HCT116 (cell line): ENCODE results near the gene PEX26. TPM values are rescaled to one million over a fixed set of nuclear protein-coding genes. Genes with fewer than 3 reads are reported as not detected.

ENCODE experiments used
- ATAC-seq: fragments of 200-7000 bp; cut with Tn5 transposase; 2 replicates; pipeline ENCODE4 v1.9.1; 2020; ENCODE audit warnings: mild to moderate bottlenecking, moderate library complexity
- BruUV-seq: library from RNA; stranded (reverse); fragments of 400-500 nt; replicated peaks from 2 replicates; lab custom pipeline; 2021; lab: Mats Ljungman, UMichigan
- CTCF ChIA-PET: fragments of 300-600 bp; sonication (Branson Sonifier 250); formaldehyde crosslinking; loops from one replicate; lab custom pipeline; 2021; ENCODE audit warnings: antibody characterized with exemption; lab: Charles Lee
- POLR2A ChIA-PET: fragments of 300-600, 350-600 bp; sonication (Branson Sonifier 250); formaldehyde crosslinking; loops from one replicate; lab custom pipeline; 2021; ENCODE audit warnings: antibody characterized with exemption; lab: Charles Lee
- RAD21 ChIA-PET, 2 experiments: fragments of 300-600 bp; sonication (Branson Sonifier 250); formaldehyde crosslinking; loops; one replicate each; lab custom pipeline; 2023; ENCODE audit warnings: low total read pairs in 2 of 2; ENCODE audit not compliant: uncharacterized antibody in 2 of 2, unreplicated experiment in 2 of 2, low non-redundant PET in 1 of 2; lab: Charles Lee
- DNase-seq: peaks from one replicate; pipeline ENCODE4 v3.0.0-alpha.2; 2010; ENCODE audit warnings: low read depth, low spot score
- H2AFZ ChIP-seq: fragments of 200-600 bp; shearing (Covaris generic), sonication (generic); 2 replicates; pipeline ENCODE4 v1.6.1; 2017; ENCODE audit warnings: low read depth, mixed run types, mixed read lengths, antibody characterized with exemption, low read length; ENCODE audit not compliant: poor library complexity, severe bottlenecking
- H3K27ac ChIP-seq: 2 replicates; pipeline ENCODE4 v1.5.1; 2012; ENCODE audit warnings: low read depth, low read length
- H3K27me3 ChIP-seq: fragments of 200-600 bp; sonication (generic); 2 replicates; pipeline ENCODE4 v1.6.1; 2016; ENCODE audit warnings: mixed run types, low read length, mixed read lengths; ENCODE audit not compliant: insufficient read depth
- H3K36me3 ChIP-seq, 2 experiments: fragments of 200-500 bp in 1 of 2; fragments of 200-600 bp in 1 of 2; sonication (Bioruptor generic) in 1 of 2; sonication (generic) in 1 of 2; 2 replicates each; pipeline versions ENCODE4 v1.5.1 to v1.6.1; 2014 to 2016; ENCODE audit warnings: low read length in 2 of 2, inconsistent platforms in 1 of 2, mixed read lengths in 1 of 2, mixed run types in 1 of 2; ENCODE audit not compliant: insufficient read depth in 2 of 2, control insufficient read depth in 1 of 2
- H3K4me1 ChIP-seq, 2 experiments: fragments of 200-600 bp in 1 of 2; sonication (generic) in 1 of 2; 2 replicates each; pipeline versions ENCODE4 v1.5.1 to v1.6.1; 2012 to 2017; ENCODE audit warnings: low read length in 2 of 2, inconsistent platforms in 1 of 2, mild to moderate bottlenecking in 1 of 2, mixed read lengths in 1 of 2, mixed run types in 1 of 2, moderate library complexity in 1 of 2; ENCODE audit not compliant: insufficient read depth in 2 of 2, control insufficient read depth in 1 of 2
- H3K4me2 ChIP-seq: fragments of 200-600 bp; sonication (generic); 2 replicates; pipeline ENCODE4 v1.6.1; 2017; ENCODE audit warnings: mixed run types, low read length, mixed read lengths
- H3K4me3 ChIP-seq, 2 experiments: fragments of 200-600 bp in 1 of 2; sonication (generic) in 1 of 2; replicated peaks in 1 of 2; 2 replicates each; pipeline ENCODE4 v1.5.1; 2011 to 2016; ENCODE audit warnings: low read length in 2 of 2, control low read depth in 1 of 2, low read depth in 1 of 2, mild to moderate bottlenecking in 1 of 2, mixed read lengths in 1 of 2, mixed run types in 1 of 2
- H3K79me2 ChIP-seq: fragments of 200-600 bp; sonication (generic); 2 replicates; pipeline ENCODE4 v1.6.1; 2017; ENCODE audit warnings: mild to moderate bottlenecking, mixed run types, low read length, moderate library complexity, mixed read lengths; ENCODE audit not compliant: insufficient read depth
- H3K9ac ChIP-seq: fragments of 200-600 bp; sonication (generic); 2 replicates; pipeline ENCODE4 v1.6.1; 2016; ENCODE audit warnings: low read length, mixed read lengths
- H3K9me2 ChIP-seq: fragments of 200-600 bp; sonication (generic), shearing (Covaris generic); 2 replicates; pipeline ENCODE4 v1.6.1; 2017; ENCODE audit warnings: mixed run types, mild to moderate bottlenecking, moderate library complexity; ENCODE audit not compliant: insufficient read depth
- H3K9me3 ChIP-seq, 2 experiments: fragments of 200-500 bp in 1 of 2; fragments of 200-600 bp in 1 of 2; sonication (Bioruptor generic) in 1 of 2; sonication (generic) in 1 of 2; 2 replicates each; pipeline ENCODE4 v1.6.1; 2014 to 2017; ENCODE audit warnings: low read length in 2 of 2, mixed read lengths in 2 of 2, inconsistent platforms in 1 of 2, low read depth in 1 of 2, mild to moderate bottlenecking in 1 of 2, mixed run types in 1 of 2, moderate library complexity in 1 of 2; ENCODE audit not compliant: control insufficient read depth in 1 of 2, insufficient read depth in 1 of 2
- H4K20me1 ChIP-seq: fragments of 200-600 bp; sonication (generic), shearing (Covaris generic); 2 replicates; pipeline ENCODE4 v1.6.1; 2017; ENCODE audit warnings: mixed run types, mild to moderate bottlenecking, moderate library complexity; ENCODE audit not compliant: insufficient read depth
- CEBPB ChIP-seq: IDR thresholded peaks from 2 replicates; pipeline ENCODE4 v1.6.1; 2012; ENCODE audit warnings: low read depth
- CTCF ChIP-seq, 3 experiments: fragments of 200-600 bp in 1 of 3; sonication (generic) in 1 of 3; IDR thresholded peaks in 2 of 3; conservative IDR thresholded peaks in 1 of 3; 2 replicates each; pipeline ENCODE4 v1.5.1; 2012 to 2017; ENCODE audit warnings: low read depth in 2 of 3, low read length in 2 of 3, antibody characterized with exemption in 1 of 3, borderline replicate concordance in 1 of 3, control low read depth in 1 of 3, mild to moderate bottlenecking in 1 of 3, mixed read lengths in 1 of 3, mixed run types in 1 of 3, moderate library complexity in 1 of 3; ENCODE audit not compliant: insufficient read depth in 1 of 3
- ELF1 ChIP-seq: IDR thresholded peaks from 2 replicates; pipeline ENCODE4 v1.6.1; 2012; ENCODE audit warnings: low read depth, borderline replicate concordance
- EZH2phosphoT487 ChIP-seq: fragments of 200-600 bp; IDR thresholded peaks from 2 replicates; pipeline ENCODE4 v1.6.1; 2018; ENCODE audit warnings: antibody characterized with exemption, borderline replicate concordance
- FOSL1 ChIP-seq: IDR thresholded peaks from 2 replicates; pipeline ENCODE4 v1.6.1; 2012; ENCODE audit warnings: low read depth
- JUND ChIP-seq: IDR thresholded peaks from 2 replicates; pipeline ENCODE4 v1.6.1; 2012
- RAD21 ChIP-seq: IDR thresholded peaks from 2 replicates; pipeline ENCODE4 v1.6.1; 2012; ENCODE audit warnings: low read depth, mild to moderate bottlenecking
- SRF ChIP-seq: IDR thresholded peaks from 2 replicates; pipeline ENCODE4 v1.6.1; 2012; ENCODE audit warnings: low read depth
- ZFX ChIP-seq: fragments of 450-650 bp; IDR thresholded peaks from 2 replicates; pipeline ENCODE4 v1.6.1; 2017
- intact Hi-C: fragments of 100-400 bp; cut with micrococcal nuclease; formaldehyde crosslinking; loops from 2 replicates; pipeline ENCODE4 v1.10.0; 2022
- total RNA-seq: library from RNA; stranded (reverse); gene quantifications from one replicate; pipeline ENCODE4 v1.2.1, GENCODE V29; 2021; ENCODE audit not compliant: unreplicated experiment
- TF ChIP-seq, protein P1 (sequence below): IDR thresholded peaks from 2 replicates; pipeline ENCODE4 v1.6.1; 2012
- TF ChIP-seq, protein P2 (sequence below): IDR thresholded peaks from 2 replicates; pipeline ENCODE4 v1.6.1; 2012; ENCODE audit warnings: low read depth
- TF ChIP-seq, protein P3 (sequence below): IDR thresholded peaks from 2 replicates; pipeline ENCODE4 v1.6.1; 2012

Gene PEX26
- total RNA-seq, 1 experiment from 2014 or later = 26.4 TPM

- ATAC-seq (no peak), DNase-seq (no peak)
- BruUV-seq = no TSS peak
- Histone ChIP-seq H3K9me3 (no peaks in the 10 kb centered on the region), H3K27ac (no peak overlapping the region), H3K27me3 (no peaks in the 10 kb centered on the region; the same call in 1 of the 2 replicates), H3K4me3 (no peak overlapping the region), H3K9me2 (no peaks in the 10 kb centered on the region; the same call in 1 of the 2 replicates), H4K20me1 (no peaks in the 10 kb centered on the region), H2AFZ (no peak overlapping the region), H3K4me1 (peaks cover 0 to 13% of the 10 kb centered on the region in 2 experiments; a peak in 3 of 4 replicates), H3K36me3 (no peaks in the 10 kb centered on the region), H3K9ac (no peak overlapping the region), H3K79me2 (no peaks in the 10 kb centered on the region), H3K4me2 (no peak overlapping the region)
- RAD21 ChIA-PET = interaction anchor here in 1 of 2 experiments (1.0 kb wide), 1 partner anchor 11 kb away, joined by 3 read pairs; no protein-coding TSS in a partner anchor
- CTCF ChIA-PET = interaction anchor here (1.0 kb wide), 1 partner anchor 11 kb away, joined by 4 read pairs; no protein-coding TSS in a partner anchor
- no peak for TF ChIP-seq EZH2phosphoT487
- TF ChIP-seq, protein P1, sequence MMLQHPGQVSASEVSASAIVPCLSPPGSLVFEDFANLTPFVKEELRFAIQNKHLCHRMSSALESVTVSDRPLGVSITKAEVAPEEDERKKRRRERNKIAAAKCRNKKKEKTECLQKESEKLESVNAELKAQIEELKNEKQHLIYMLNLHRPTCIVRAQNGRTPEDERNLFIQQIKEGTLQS = no peak
- no peak for TF ChIP-seq FOSL1
- TF ChIP-seq RAD21 = no peak
- no peak for TF ChIP-seq ZFX
- intact Hi-C loops = no loop called here
- POLR2A ChIA-PET = interaction anchor here (0.9 kb wide), 1 partner anchor 8 kb away, joined by 3 read pairs; no protein-coding TSS in a partner anchor
Measured at GRCh38 chr22:18064636-18065035, 13.2 kb upstream of the PEX26 start.

DNA sequence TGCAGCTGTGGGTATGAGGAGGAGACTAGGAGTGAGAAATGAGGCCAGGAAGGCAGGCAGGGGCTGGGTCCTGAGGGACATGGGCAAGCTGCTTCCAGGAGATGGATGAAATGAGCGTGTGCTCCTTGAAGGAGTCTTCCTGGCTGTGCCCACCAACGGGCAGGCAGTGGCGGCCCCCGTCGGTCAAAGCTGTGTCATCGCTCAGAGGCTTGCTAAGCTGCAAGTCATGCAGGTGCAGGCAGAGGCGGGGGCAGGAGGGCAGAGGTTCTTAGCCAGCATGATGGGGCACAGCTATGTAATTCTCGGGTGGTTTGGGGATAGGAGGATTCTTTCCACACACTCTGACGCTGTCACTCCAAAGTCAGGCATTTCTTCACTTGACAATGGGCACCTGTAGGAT, 12.5 kb upstream of the PEX26 start:
- Histone ChIP-seq H3K27ac (no peak overlapping the region), H2AFZ (no peak overlapping the region), H3K36me3 (no peaks in the 10 kb centered on the region), H3K9ac (no peak overlapping the region), H3K4me1 (peaks cover 0 to 13% of the 10 kb centered on the region in 2 experiments; a peak in 3 of 4 replicates), H3K4me3 (no peak overlapping the region), H3K9me2 (no peaks in the 10 kb centered on the region; the same call in 1 of the 2 replicates), H3K4me2 (no peak overlapping the region), H3K27me3 (no peaks in the 10 kb centered on the region; the same call in 1 of the 2 replicates), H4K20me1 (no peaks in the 10 kb centered on the region), H3K9me3 (no peaks in the 10 kb centered on the region), H3K79me2 (no peaks in the 10 kb centered on the region)
- peak; percentile 40 for ATAC-seq
- RAD21 ChIA-PET = interaction anchor here in 1 of 2 experiments (1.0 kb wide), 1 partner anchor 11 kb away, joined by 3 read pairs; no protein-coding TSS in a partner anchor
- CTCF ChIA-PET = interaction anchor here (1.0 kb wide), 2 partner anchors 11 kb away, joined by 3 to 4 read pairs; no protein-coding TSS in a partner anchor
- POLR2A ChIA-PET = interaction anchor here (0.9 kb wide), 1 partner anchor 9 kb away, joined by 3 read pairs; no protein-coding TSS in a partner anchor
- intact Hi-C loops = no loop called here
- BruUV-seq = no TSS peak
- no peak for DNase-seq
- no peak for TF ChIP-seq ZFX
- TF ChIP-seq, protein P2, sequence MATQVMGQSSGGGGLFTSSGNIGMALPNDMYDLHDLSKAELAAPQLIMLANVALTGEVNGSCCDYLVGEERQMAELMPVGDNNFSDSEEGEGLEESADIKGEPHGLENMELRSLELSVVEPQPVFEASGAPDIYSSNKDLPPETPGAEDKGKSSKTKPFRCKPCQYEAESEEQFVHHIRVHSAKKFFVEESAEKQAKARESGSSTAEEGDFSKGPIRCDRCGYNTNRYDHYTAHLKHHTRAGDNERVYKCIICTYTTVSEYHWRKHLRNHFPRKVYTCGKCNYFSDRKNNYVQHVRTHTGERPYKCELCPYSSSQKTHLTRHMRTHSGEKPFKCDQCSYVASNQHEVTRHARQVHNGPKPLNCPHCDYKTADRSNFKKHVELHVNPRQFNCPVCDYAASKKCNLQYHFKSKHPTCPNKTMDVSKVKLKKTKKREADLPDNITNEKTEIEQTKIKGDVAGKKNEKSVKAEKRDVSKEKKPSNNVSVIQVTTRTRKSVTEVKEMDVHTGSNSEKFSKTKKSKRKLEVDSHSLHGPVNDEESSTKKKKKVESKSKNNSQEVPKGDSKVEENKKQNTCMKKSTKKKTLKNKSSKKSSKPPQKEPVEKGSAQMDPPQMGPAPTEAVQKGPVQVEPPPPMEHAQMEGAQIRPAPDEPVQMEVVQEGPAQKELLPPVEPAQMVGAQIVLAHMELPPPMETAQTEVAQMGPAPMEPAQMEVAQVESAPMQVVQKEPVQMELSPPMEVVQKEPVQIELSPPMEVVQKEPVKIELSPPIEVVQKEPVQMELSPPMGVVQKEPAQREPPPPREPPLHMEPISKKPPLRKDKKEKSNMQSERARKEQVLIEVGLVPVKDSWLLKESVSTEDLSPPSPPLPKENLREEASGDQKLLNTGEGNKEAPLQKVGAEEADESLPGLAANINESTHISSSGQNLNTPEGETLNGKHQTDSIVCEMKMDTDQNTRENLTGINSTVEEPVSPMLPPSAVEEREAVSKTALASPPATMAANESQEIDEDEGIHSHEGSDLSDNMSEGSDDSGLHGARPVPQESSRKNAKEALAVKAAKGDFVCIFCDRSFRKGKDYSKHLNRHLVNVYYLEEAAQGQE = no peak
- TF ChIP-seq SRF = no peak
- TF ChIP-seq JUND = no peak
- no peak for TF ChIP-seq CTCF (IDR thresholded peaks at IDR 0.05 in 2 of 3, conservative IDR thresholded peaks at IDR 0.05 in 1 of 3; ENCODE audit: borderline replicate concordance in 1 of 3, insufficient read depth in 1 of 3, low read depth in 2 of 3, low read length in 2 of 3)
- TF ChIP-seq, protein P1 = no peak
- no peak for TF ChIP-seq ELF1
- TF ChIP-seq, protein P3, sequence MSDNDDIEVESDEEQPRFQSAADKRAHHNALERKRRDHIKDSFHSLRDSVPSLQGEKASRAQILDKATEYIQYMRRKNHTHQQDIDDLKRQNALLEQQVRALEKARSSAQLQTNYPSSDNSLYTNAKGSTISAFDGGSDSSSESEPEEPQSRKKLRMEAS = no peak
- no peak for TF ChIP-seq RAD21
- TF ChIP-seq CEBPB = no peak
- TF ChIP-seq FOSL1 = no peak
